Uterus (tissue), 2 donors: Measurements from ENCODE around the gene SEC24D.

ENCODE experiments used
- POLR2A ChIP-seq, 2 donors: fragments of 450-650 bp; IDR thresholded peaks; one replicate each; pipeline ENCODE4 v1.6.1; 2016; ENCODE audit warnings: antibody characterized with exemption in 2 of 2, mild to moderate bottlenecking in 1 of 2, moderate library complexity in 1 of 2
- TF ChIP-seq, protein P1 (sequence below), 4 experiments: fragments of 200-600 bp in 2 of 4; fragments of 450-650 bp in 2 of 4; sonication (generic) in 2 of 4; IDR thresholded peaks; one replicate each; pipeline ENCODE4 v1.5.1; 2016 to 2019; ENCODE audit warnings: antibody characterized with exemption in 4 of 4, mild to moderate bottlenecking in 2 of 4, moderate library complexity in 1 of 4

GRCh38 chr4:118850488-118851173 is 14.7 kb upstream of the SEC24D start:
- TF ChIP-seq, protein P1, sequence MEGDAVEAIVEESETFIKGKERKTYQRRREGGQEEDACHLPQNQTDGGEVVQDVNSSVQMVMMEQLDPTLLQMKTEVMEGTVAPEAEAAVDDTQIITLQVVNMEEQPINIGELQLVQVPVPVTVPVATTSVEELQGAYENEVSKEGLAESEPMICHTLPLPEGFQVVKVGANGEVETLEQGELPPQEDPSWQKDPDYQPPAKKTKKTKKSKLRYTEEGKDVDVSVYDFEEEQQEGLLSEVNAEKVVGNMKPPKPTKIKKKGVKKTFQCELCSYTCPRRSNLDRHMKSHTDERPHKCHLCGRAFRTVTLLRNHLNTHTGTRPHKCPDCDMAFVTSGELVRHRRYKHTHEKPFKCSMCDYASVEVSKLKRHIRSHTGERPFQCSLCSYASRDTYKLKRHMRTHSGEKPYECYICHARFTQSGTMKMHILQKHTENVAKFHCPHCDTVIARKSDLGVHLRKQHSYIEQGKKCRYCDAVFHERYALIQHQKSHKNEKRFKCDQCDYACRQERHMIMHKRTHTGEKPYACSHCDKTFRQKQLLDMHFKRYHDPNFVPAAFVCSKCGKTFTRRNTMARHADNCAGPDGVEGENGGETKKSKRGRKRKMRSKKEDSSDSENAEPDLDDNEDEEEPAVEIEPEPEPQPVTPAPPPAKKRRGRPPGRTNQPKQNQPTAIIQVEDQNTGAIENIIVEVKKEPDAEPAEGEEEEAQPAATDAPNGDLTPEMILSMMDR (IDR thresholded peaks at IDR 0.05) = no peak
- TF ChIP-seq POLR2A (IDR thresholded peaks at IDR 0.05) = no peak
